Mesendoderm (in vitro differentiated cells): ENCODE data around the gene DNAH5.

Experiments
- DNase-seq: peaks from one replicate; pipeline ENCODE4 v3.0.0; 2013
- H2AK5ac ChIP-seq: 2 replicates; pipeline ENCODE4 v1.6.1; 2013; ENCODE audit warnings: low read length, inconsistent platforms
- H2BK120ac ChIP-seq: 2 replicates; pipeline ENCODE4 v1.6.1; 2013; ENCODE audit warnings: low read depth, mild to moderate bottlenecking, low read length, moderate library complexity, mixed read lengths
- H2BK15ac ChIP-seq: replicated peaks from 2 replicates; pipeline ENCODE4 v1.6.1; 2013; ENCODE audit warnings: low read depth, mild to moderate bottlenecking, moderate library complexity
- H2BK5ac ChIP-seq: 2 replicates; pipeline ENCODE4 v1.6.1; 2013; ENCODE audit warnings: low read length, inconsistent platforms
- H3K18ac ChIP-seq: 2 replicates; pipeline ENCODE4 v1.6.1; 2013; ENCODE audit warnings: mild to moderate bottlenecking, low read length, mixed read lengths
- H3K23ac ChIP-seq: one replicate; pipeline ENCODE4 v1.6.1; 2013; ENCODE audit warnings: low read length
- H3K27ac ChIP-seq: 2 replicates; pipeline ENCODE4 v1.5.1; 2013; ENCODE audit warnings: low read depth, mild to moderate bottlenecking, inconsistent platforms, low read length, moderate library complexity
- H3K27me3 ChIP-seq: 2 replicates; pipeline ENCODE4 v1.6.1; 2013; ENCODE audit warnings: low read length, control low read depth, mild to moderate bottlenecking, inconsistent platforms; ENCODE audit not compliant: insufficient read depth, poor library complexity
- H3K36me3 ChIP-seq: 2 replicates; pipeline ENCODE4 v1.6.1; 2013; ENCODE audit warnings: low read length, inconsistent platforms; ENCODE audit not compliant: control insufficient read depth, insufficient read depth
- H3K4ac ChIP-seq: one replicate; pipeline ENCODE4 v1.6.1; 2013; ENCODE audit warnings: low read depth, mild to moderate bottlenecking, low read length, moderate library complexity
- H3K4me1 ChIP-seq: 2 replicates; pipeline ENCODE4 v1.6.1; 2013; ENCODE audit warnings: low read depth, low read length, inconsistent platforms; ENCODE audit not compliant: control insufficient read depth
- H3K4me2 ChIP-seq: 2 replicates; pipeline ENCODE4 v1.6.1; 2013; ENCODE audit warnings: low read length
- H3K4me3 ChIP-seq: 2 replicates; pipeline ENCODE4 v1.5.1; 2013; ENCODE audit warnings: mild to moderate bottlenecking, low read length
- H3K56ac ChIP-seq: one replicate; pipeline ENCODE4 v1.6.1; 2013; ENCODE audit warnings: low read length
- H3K79me1 ChIP-seq: 2 replicates; pipeline ENCODE4 v1.6.1; 2013; ENCODE audit warnings: low read length, inconsistent platforms
- H3K79me2 ChIP-seq: 2 replicates; pipeline ENCODE4 v1.6.1; 2013; ENCODE audit warnings: mild to moderate bottlenecking, low read length; ENCODE audit not compliant: control insufficient read depth, insufficient read depth
- H3K9ac ChIP-seq: 2 replicates; pipeline ENCODE4 v1.6.1; 2013; ENCODE audit warnings: low read length, inconsistent platforms
- H4K5ac ChIP-seq: one replicate; pipeline ENCODE4 v1.6.1; 2013; ENCODE audit warnings: low read length
- H4K8ac ChIP-seq: one replicate; pipeline ENCODE4 v1.6.1; 2013; ENCODE audit warnings: low read depth, mild to moderate bottlenecking, control low read depth, low read length, moderate library complexity
- WGBS: extraction: QIAGEN DNeasy Blood & Tissue Kit; methylation state at CpG from one replicate; pipeline ENCODE4 v1.1.7; 2013; ENCODE audit warnings: low lambda C conversion rate, missing lambda C conversion rate; ENCODE audit not compliant: insufficient coverage; ENCODE audit errors: extremely low coverage; 5-methylcytosine and 5-hydroxymethylcytosine counted together

The DNAH5 gene

GRCh38 chr5:13919786-13920185, 24.7 kb downstream of the DNAH5 start:
- H3K4me1 ChIP-seq, result no peaks in the 10 kb centered on the region
- no peaks in the 10 kb centered on the region for H3K79me2 ChIP-seq
- H2BK5ac ChIP-seq, result no peak overlapping the region
- no peaks in the 10 kb centered on the region for H3K27me3 ChIP-seq
- H3K56ac ChIP-seq, result no peak overlapping the region
- no peaks in the 10 kb centered on the region for H3K36me3 ChIP-seq
- H3K23ac ChIP-seq, result no peak overlapping the region
- H2BK15ac ChIP-seq, result no peak overlapping the region
- H3K4me3 ChIP-seq, result no peak overlapping the region
- no peak overlapping the region for H4K5ac ChIP-seq
- DNase-seq, result no peak
- no peak overlapping the region for H3K18ac ChIP-seq
- H3K9ac ChIP-seq, result no peak overlapping the region
- no peak overlapping the region for H2AK5ac ChIP-seq
- H3K4me2 ChIP-seq, result no peak overlapping the region
- no CpG with 5 or more reads among the region's 1 CpG for WGBS
- no peak overlapping the region for H3K4ac ChIP-seq
- no peak overlapping the region for H4K8ac ChIP-seq
- H2BK120ac ChIP-seq, result no peak overlapping the region
- H3K27ac ChIP-seq, result no peak overlapping the region
- no peaks in the 10 kb centered on the region for H3K79me1 ChIP-seq

DNA sequence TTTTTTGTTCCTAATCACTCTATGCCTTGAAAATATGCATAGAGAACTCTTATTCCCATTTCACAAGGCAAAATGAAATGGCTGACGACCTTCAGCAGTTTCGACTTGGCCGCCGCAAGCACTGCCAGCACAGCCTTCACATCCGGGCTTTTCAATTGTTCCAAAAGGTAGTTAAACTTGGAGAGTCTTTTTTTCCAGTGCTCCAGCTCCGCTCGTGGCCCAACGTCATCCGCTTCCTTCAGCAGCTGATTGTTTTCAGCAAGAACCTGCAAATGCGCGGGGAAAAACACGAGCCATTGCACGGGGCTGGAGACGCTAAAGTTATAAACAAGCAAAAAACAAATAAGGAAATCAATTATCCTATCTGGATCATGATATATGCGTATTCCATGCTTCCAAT, 25.4 kb downstream of the DNAH5 start:
- Histone ChIP-seq H3K4me1 (no peaks in the 10 kb centered on the region), H3K79me1 (no peaks in the 10 kb centered on the region), H3K4ac (no peak overlapping the region), H3K23ac (no peak overlapping the region), H3K56ac (no peak overlapping the region), H2BK15ac (no peak overlapping the region), H3K4me2 (no peak overlapping the region), H3K9ac (no peak overlapping the region), H3K27ac (no peak overlapping the region), H3K18ac (no peak overlapping the region), H4K5ac (no peak overlapping the region), H3K27me3 (no peaks in the 10 kb centered on the region), H3K36me3 (no peaks in the 10 kb centered on the region), H2BK120ac (no peak overlapping the region), H2BK5ac (no peak overlapping the region), H3K79me2 (no peaks in the 10 kb centered on the region), H3K4me3 (no peak overlapping the region), H2AK5ac (no peak overlapping the region), H4K8ac (no peak overlapping the region)
- no CpG with 5 or more reads among the region's 15 CpGs for WGBS
- no peak for DNase-seq

DNA sequence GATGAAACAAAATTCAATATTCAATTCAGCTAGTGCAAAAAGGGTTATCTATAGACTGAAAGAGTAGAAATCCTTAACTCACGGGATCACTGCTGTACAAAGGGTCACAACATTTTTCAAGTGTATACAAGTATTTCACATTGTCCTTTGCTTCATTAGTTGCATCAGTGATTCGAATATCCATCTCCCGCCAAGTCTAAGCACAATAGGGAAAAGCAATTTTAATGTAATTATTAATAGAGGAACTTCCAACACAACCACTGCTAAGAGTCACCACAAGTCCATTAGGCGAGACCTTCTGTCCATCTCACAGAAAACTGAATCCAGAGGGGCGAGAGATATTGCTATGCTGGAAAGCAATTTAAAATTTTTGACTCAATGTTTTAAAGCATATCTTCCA, 27.4 kb downstream of the DNAH5 start:
- no peak overlapping the region for H3K27ac ChIP-seq
- H3K79me2 ChIP-seq, result no peaks in the 10 kb centered on the region
- WGBS, result no CpG with 5 or more reads among the region's 5 CpGs
- no peak overlapping the region for H2BK5ac ChIP-seq
- no peak for DNase-seq
- H3K79me1 ChIP-seq, result no peaks in the 10 kb centered on the region
- no peak overlapping the region for H2AK5ac ChIP-seq
- H3K4me2 ChIP-seq, result no peak overlapping the region
- H3K56ac ChIP-seq, result no peak overlapping the region
- H3K4ac ChIP-seq, result no peak overlapping the region
- H4K8ac ChIP-seq, result no peak overlapping the region
- no peaks in the 10 kb centered on the region for H3K27me3 ChIP-seq
- no peak overlapping the region for H3K18ac ChIP-seq
- H2BK15ac ChIP-seq, result no peak overlapping the region
- no peak overlapping the region for H3K23ac ChIP-seq
- no peak overlapping the region for H4K5ac ChIP-seq
- no peaks in the 10 kb centered on the region for H3K4me1 ChIP-seq
- no peak overlapping the region for H2BK120ac ChIP-seq
- H3K9ac ChIP-seq, result no peak overlapping the region
- H3K36me3 ChIP-seq, result no peaks in the 10 kb centered on the region
- no peak overlapping the region for H3K4me3 ChIP-seq

DNA sequence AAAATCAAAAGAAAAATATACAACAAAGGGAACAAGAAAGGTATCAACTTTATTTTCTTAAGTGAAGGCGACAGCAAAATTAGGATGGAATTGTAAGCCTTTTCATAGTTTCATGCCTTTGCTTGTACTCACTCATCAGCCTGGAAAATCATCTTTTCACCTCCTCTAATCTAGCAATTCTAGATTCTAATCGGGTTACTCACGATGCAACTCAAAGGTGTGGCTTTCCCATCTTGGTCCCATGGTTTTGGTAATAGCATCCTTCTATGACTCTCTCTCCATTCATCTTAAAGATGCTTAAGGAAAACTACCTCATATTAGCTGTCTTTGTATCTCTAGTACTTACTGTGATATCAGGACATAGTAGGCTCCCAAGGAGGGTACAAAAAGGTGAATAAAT, 30.5 kb downstream of the DNAH5 start:
- DNase-seq, result no peak
- Histone ChIP-seq H3K18ac (no peak overlapping the region), H2BK5ac (no peak overlapping the region), H3K79me2 (no peaks in the 10 kb centered on the region), H3K4me1 (no peaks in the 10 kb centered on the region), H3K4me2 (no peak overlapping the region), H2BK120ac (no peak overlapping the region), H2BK15ac (no peak overlapping the region), H3K56ac (no peak overlapping the region), H3K9ac (no peak overlapping the region), H4K5ac (no peak overlapping the region), H3K27ac (no peak overlapping the region), H3K27me3 (no peaks in the 10 kb centered on the region), H4K8ac (no peak overlapping the region), H3K23ac (no peak overlapping the region), H3K4me3 (no peak overlapping the region), H3K79me1 (no peaks in the 10 kb centered on the region), H2AK5ac (no peak overlapping the region), H3K4ac (no peak overlapping the region), H3K36me3 (no peaks in the 10 kb centered on the region)
- no CpG with 5 or more reads among the region's 3 CpGs for WGBS

DNA sequence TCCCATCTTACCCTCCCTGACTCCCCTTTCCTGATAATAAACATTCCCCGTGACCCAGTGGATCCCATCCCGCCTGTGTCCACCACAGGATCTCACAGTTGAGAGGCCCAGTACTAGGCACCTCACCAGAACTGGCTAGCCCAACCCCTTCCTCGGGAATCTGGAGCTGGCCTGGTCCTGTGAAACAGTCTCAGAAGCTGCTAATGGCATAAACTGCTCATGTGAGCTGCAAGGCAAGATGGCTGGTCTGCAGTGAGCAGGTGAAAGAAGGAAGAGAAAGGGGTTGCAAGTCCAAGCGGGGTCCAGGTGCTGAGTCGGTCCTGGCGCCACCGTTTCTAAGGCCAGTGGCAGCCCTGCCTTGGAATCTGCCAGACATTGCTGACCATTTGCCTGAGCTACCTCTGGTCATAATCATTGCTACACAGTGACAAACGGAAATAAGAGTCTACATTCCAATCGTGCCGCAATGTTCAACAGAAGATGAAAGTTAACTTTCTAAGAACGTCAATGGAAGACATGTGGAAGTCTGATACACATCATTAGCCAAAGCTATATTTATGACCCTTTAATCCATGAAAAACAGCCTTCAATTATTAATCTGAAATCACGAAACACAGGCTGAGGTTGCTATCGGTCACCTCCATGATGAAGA, 33.7 kb downstream of the DNAH5 start:
- Histone ChIP-seq H3K36me3 (no peaks in the 10 kb centered on the region), H3K27ac (no peak overlapping the region), H3K4me3 (no peak overlapping the region), H3K9ac (no peak overlapping the region), H3K4me2 (no peak overlapping the region), H3K23ac (no peak overlapping the region), H3K4ac (no peak overlapping the region), H4K5ac (no peak overlapping the region), H2AK5ac (no peak overlapping the region), H3K27me3 (no peaks in the 10 kb centered on the region), H3K56ac (no peak overlapping the region), H4K8ac (no peak overlapping the region), H3K79me2 (no peaks in the 10 kb centered on the region), H2BK5ac (no peak overlapping the region), H2BK15ac (no peak overlapping the region), H3K79me1 (no peaks in the 10 kb centered on the region), H3K18ac (no peak overlapping the region), H2BK120ac (no peak overlapping the region), H3K4me1 (no peaks in the 10 kb centered on the region)
- no CpG with 5 or more reads among the region's 13 CpGs for WGBS
- peak; percentile 13 for DNase-seq

- Histone ChIP-seq H3K27me3 (no peaks in the 10 kb centered on the region), H3K56ac (no peak overlapping the region), H3K4ac (no peak overlapping the region), H3K9ac (no peak overlapping the region), H3K79me1 (no peaks in the 10 kb centered on the region), H3K4me1 (no peaks in the 10 kb centered on the region), H2BK120ac (no peak overlapping the region), H3K4me3 (no peak overlapping the region), H3K36me3 (no peaks in the 10 kb centered on the region), H4K5ac (no peak overlapping the region), H3K23ac (no peak overlapping the region), H2BK15ac (no peak overlapping the region), H3K18ac (no peak overlapping the region), H2BK5ac (no peak overlapping the region), H3K27ac (no peak overlapping the region), H4K8ac (no peak overlapping the region), H3K4me2 (no peak overlapping the region), H3K79me2 (no peaks in the 10 kb centered on the region), H2AK5ac (no peak overlapping the region)
- WGBS, result no CpG with 5 or more reads among the region's 2 CpGs
- no peak for DNase-seq
Observed at GRCh38 chr5:13910201-13910600, 34.3 kb downstream of the DNAH5 start.
